Spleen (tissue), 11 donors: ENCODE results near the gene TRMT2A. TPM values are rescaled to one million over a fixed set of nuclear protein-coding genes. Genes with fewer than 3 reads are reported as not detected.

Source experiments
- DNase-seq: peaks from one replicate; pipeline ENCODE4 v3.0.0-alpha.2; 2020
- H3K27ac ChIP-seq, 8 donors: fragments of 200-600 bp; sonication (generic) in 7 of 8; 1 replicate in 4 of 8; 2 replicates in 4 of 8; pipeline versions ENCODE4 v1.5.0 to v1.8.0; 2016 to 2021; ENCODE audit warnings: inconsistent platforms in 4 of 8, mild to moderate bottlenecking in 4 of 8, moderate library complexity in 1 of 8
- H3K27me3 ChIP-seq, 7 donors: fragments of 200-600 bp; sonication (generic) in 6 of 7; replicated peaks in 1 of 7; 1 replicate in 4 of 7; 2 replicates in 3 of 7; pipeline versions ENCODE4 v1.5.0 to v1.8.0; 2016 to 2021; ENCODE audit warnings: inconsistent platforms in 3 of 7, mild to moderate bottlenecking in 1 of 7
- H3K36me3 ChIP-seq, 6 donors: fragments of 200-600 bp; sonication (generic) in 5 of 6; 1 replicate in 4 of 6; 2 replicates in 2 of 6; pipeline versions ENCODE4 v1.5.0 to v1.8.0; 2016 to 2021; ENCODE audit warnings: inconsistent platforms in 2 of 6
- H3K4me1 ChIP-seq, 6 donors: fragments of 200-600 bp; sonication (generic) in 5 of 6; 1 replicate in 3 of 6; 2 replicates in 3 of 6; pipeline versions ENCODE4 v1.5.0 to v1.8.0; 2016 to 2021; ENCODE audit warnings: inconsistent platforms in 3 of 6
- H3K4me3 ChIP-seq, 8 donors: fragments of 200-600 bp; sonication (generic) in 7 of 8; 1 replicate in 4 of 8; 2 replicates in 4 of 8; pipeline versions ENCODE4 v1.5.0 to v1.8.0; 2016 to 2021; ENCODE audit warnings: inconsistent platforms in 4 of 8, mild to moderate bottlenecking in 4 of 8, moderate library complexity in 2 of 8
- H3K9me3 ChIP-seq, 8 donors: fragments of 200-600 bp; sonication (generic) in 7 of 8; 1 replicate in 4 of 8; 2 replicates in 4 of 8; pipeline versions ENCODE4 v1.5.0 to v1.8.0; 2016 to 2021; ENCODE audit warnings: inconsistent platforms in 4 of 8
- CTCF ChIP-seq, 11 experiments: fragments of 200-600 bp in 7 of 11; fragments of 450-650 bp in 4 of 11; sonication (generic) in 4 of 11; IDR thresholded peaks in 8 of 11; conservative IDR thresholded peaks in 3 of 11; 1 replicate in 7 of 11; 2 replicates in 4 of 11; pipeline versions ENCODE4 v1.4.0 to v1.8.0; 2016 to 2021; ENCODE audit warnings: antibody characterized with exemption in 11 of 11, inconsistent platforms in 4 of 11, mild to moderate bottlenecking in 1 of 11
- POLR2A ChIP-seq, 3 donors: fragments of 450-650 bp; IDR thresholded peaks; one replicate each; pipeline ENCODE4 v1.5.1; 2017; ENCODE audit warnings: antibody characterized with exemption in 3 of 3, mild to moderate bottlenecking in 1 of 3
- POLR2AphosphoS5 ChIP-seq, 3 donors: sonication (generic); formaldehyde crosslinking; IDR thresholded peaks; one replicate each; pipeline ENCODE4 v1.5.1; 2017; ENCODE audit warnings: antibody characterized with exemption in 3 of 3
- WGBS, 5 donors: extraction: QIAGEN DNeasy Blood & Tissue Kit in 3 of 5; methylation state at CpG; one replicate each; pipeline versions ENCODE4 v1.1.5 to v1.1.7; 2013 to 2018; 5-methylcytosine and 5-hydroxymethylcytosine counted together
- intact Hi-C: fragments of 100-400 bp; cut with DNase I; formaldehyde crosslinking; loops from one replicate; pipeline ENCODE4 v1.15.0; 2023; ENCODE audit warnings: low total_unique reads
- polyA plus RNA-seq, 3 donors: library from polyadenylated mRNA; stranded (reverse); fragments of 200-250 nt; gene quantifications; one replicate each; pipeline ENCODE4 v1.2.1, GENCODE V29; 2013
- total RNA-seq, 7 donors: library from RNA; depleted of rRNA in 3 of 7; stranded (reverse); fragments of >200 nt in 3 of 7; fragmentation: NEBNext Ultra II Directional in 4 of 7; extraction: Animal tissue kit (Norgen Biotek cat#: 25700) in 4 of 7; gene quantifications; one replicate each; pipeline versions ENCODE4 v1.1.0 to v1.2.1, GENCODE V29; 2016 to 2021
- donor health status: healthy with polysubstance abuse.
- donor health status: DM: no; HTN: no; CAD: no; lungs with moderate emphysema.
- donor health status: DM: no; HTN: no; CAD: no.
- donor health status: Bipolar disorder and iron deficiency.
- donor health status: healthy.
- donor health status: DM: no; HTN: no; CAD: no.
- donor health status: DM: yes; HTN: yes; CAD: no.

Gene TRMT2A
- total and polyA plus RNA-seq, 10 donors, result 70.4 to 142 (median 79.5) TPM

DNA sequence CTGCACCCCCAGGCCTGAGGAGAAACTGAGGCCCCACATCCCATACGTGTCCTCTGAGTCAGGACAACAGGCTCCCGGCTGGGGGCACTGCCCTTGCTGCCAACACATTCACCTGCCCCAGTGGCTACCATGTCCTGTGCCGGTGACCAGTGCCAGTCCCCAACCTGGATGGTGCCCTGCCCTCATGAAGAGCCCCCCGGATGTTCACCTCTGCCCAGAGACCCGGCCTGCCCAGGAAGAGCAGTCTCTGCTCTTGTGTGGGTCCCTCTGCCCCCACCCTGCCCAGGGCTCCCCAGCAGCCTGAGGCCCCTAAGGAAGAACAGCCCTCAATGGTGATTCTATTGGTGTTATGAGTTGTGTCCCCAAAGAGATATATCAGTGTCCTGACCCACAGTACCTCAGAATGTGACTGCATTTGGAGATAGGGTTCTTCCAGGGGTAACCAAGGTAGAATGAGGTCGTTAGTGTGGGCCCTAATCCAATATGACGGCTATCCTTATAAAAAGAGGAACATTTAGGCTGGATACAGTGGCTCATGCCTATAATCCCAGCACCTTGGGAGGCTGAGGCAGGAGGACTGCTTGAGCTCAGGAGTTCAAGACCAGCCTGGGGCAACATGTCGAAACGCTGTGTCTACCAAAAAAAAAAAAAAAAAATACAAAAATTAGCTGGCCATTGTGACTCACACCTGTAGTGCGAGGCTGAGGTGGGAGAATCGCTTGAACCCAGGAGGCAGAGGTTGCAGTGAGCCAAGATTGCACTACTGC, 50.2 kb downstream of the TRMT2A start:
- H3K4me1 ChIP-seq, result peaks cover 0 to 18% (median 0%) of the 10 kb centered on the region in 6 donors
- H3K36me3 ChIP-seq, result peaks cover 0 to 50% (median 26%) of the 10 kb centered on the region in 6 donors
- H3K27me3 ChIP-seq, result no peaks in the 10 kb centered on the region
- DNase-seq, result no peak
- no peak overlapping the region for H3K27ac ChIP-seq
- intact Hi-C loops, result no loop called here
- H3K4me3 ChIP-seq, result no peak overlapping the region
- H3K9me3 ChIP-seq, result no peaks in the 10 kb centered on the region
- WGBS, 5 donors, result 85 to 97% (median 94%) methylated on average over 8 to 11 of the region's 11 CpGs
- no peak for TF ChIP-seq CTCF (IDR thresholded peaks at IDR 0.05 in 8 of 11, conservative IDR thresholded peaks at IDR 0.05 in 3 of 11)
- peak in 1 of 3 donors; percentile 16 for TF ChIP-seq POLR2AphosphoS5 (IDR thresholded peaks at IDR 0.05)
- TF ChIP-seq POLR2A (IDR thresholded peaks at IDR 0.05), result no peak

DNA sequence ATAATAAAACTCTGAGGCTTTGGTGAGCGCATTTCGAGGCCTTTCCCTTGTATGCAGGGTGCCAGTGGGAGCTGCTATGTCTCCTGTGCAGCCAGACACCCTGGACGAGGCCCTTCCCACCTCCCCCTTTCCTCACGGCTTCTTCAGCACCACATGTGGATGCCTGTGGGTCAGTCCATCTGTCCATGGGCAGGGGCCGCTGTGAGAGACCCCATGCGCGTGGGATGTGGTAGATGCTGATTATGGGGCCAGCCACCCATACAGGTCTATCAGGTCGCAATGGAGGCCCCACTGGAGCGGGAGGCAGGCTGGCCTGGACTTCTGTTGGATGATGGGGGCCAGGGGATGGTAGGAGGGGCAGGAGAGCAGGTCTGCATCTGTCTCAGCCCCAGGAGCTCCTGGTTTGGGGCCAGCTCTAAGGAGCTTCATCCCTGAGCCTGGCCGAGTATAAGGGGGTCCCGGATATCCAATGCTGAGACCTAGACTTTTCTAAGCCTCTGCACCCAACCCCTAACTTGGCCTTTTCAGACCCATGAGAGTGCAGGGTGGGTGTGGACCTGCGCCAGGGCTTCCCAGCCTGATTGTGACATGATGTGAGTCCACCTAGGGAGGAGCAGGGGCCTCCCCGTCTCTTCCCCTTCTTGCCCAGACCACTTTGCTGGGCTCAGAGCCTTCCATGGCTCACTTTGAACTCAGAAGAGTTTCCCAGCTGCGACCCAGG, 51.0 kb downstream of the TRMT2A start:
- Histone ChIP-seq H3K27ac (no peak overlapping the region), H3K27me3 (no peaks in the 10 kb centered on the region), H3K36me3 (peaks cover 0 to 58% (median 34%) of the 10 kb centered on the region in 6 donors), H3K4me3 (no peak overlapping the region), H3K4me1 (peaks cover 0 to 26% (median 2%) of the 10 kb centered on the region in 6 donors), H3K9me3 (no peaks in the 10 kb centered on the region)
- DNase-seq, result no peak
- WGBS, 5 donors, result 88 to 94% (median 94%) methylated on average over 9 to 14 of the region's 14 CpGs
- intact Hi-C loops, result no loop called here
- TF ChIP-seq POLR2A (IDR thresholded peaks at IDR 0.05), result no peak
- TF ChIP-seq POLR2AphosphoS5 (IDR thresholded peaks at IDR 0.05), result no peak
- TF ChIP-seq CTCF (IDR thresholded peaks at IDR 0.05 in 8 of 11, conservative IDR thresholded peaks at IDR 0.05 in 3 of 11), result no peak

DNA sequence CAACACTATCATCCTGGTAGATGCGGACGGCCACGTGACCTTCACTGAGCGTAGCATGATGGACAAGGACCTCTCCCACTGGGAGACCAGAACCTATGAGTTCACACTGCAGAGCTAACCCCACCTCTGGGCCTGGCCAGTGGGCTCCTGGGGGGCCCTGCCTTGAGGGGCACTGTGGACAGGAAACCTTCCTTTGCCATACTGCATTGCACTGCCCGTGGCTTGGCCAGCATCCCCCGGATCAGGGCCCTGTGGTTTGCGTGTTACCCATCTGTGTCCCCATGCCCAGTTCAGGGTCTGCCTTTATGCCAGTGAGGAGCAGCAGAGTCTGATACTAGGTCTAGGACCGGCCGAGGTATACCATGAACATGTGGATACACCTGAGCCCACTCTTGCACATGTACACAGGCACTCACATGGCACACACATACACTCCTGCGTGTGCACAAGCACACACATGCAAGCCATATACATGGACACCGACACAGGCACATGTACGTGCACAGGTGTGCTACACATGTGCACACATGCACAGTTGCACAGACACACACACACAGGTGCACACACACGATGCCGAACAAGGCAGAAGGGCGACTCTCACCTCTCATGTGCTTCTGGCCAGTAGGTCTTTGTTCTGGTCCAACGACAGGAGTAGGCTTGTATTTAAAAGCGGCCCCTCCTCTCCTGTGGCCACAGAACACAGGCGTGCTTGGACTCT, 52.3 kb downstream of the TRMT2A start:
- Histone ChIP-seq H3K27ac (no peak overlapping the region), H3K27me3 (no peaks in the 10 kb centered on the region), H3K36me3 (peaks cover 0 to 71% (median 38%) of the 10 kb centered on the region in 6 donors), H3K4me3 (no peak overlapping the region), H3K4me1 (peaks cover 0 to 33% (median 2%) of the 10 kb centered on the region in 6 donors), H3K9me3 (no peaks in the 10 kb centered on the region)
- DNase-seq, result no peak
- intact Hi-C loops, result no loop called here
- TF ChIP-seq CTCF (IDR thresholded peaks at IDR 0.05 in 8 of 11, conservative IDR thresholded peaks at IDR 0.05 in 3 of 11), result no peak
- peak in 1 of 3 donors; percentile 18 for TF ChIP-seq POLR2AphosphoS5 (IDR thresholded peaks at IDR 0.05)
- no peak for TF ChIP-seq POLR2A (IDR thresholded peaks at IDR 0.05)
- 88 to 95% (median 92%) methylated on average over 13 to 18 of the region's 18 CpGs for WGBS, 5 donors
